ENCODE measurements around the gene GSTT4. TPM values are rescaled to one million over a fixed set of nuclear protein-coding genes. Genes with fewer than 3 reads are reported as not detected.
"Not testable (repeated sequence)": the region's sequence is repeated elsewhere in the genome, so short reads cannot be mapped to it uniquely, and the experiment has no call there.

Gene GSTT4
- total RNA-seq, 2 experiments from 2014 or later, result not detected

DNA sequence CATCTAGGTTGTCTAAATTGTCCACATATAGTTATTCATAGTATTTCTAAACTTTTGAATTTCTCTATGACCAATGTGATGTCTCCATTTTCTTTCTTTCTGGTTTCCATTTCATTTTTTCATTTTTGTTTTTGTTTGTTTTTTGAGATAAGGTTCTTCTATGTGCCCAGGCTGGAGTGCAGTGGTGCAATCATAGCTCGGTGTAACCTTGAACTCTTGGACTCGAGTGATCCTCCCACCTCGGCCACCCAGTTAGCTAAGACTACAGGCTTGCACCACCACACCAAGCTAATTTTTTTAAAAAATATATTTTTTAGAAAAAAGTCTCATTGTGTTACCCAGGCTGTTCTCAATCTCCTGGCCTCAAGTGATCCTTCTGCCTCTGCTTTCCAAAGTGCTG, 8.2 kb downstream of the GSTT4 start:
- ATAC-seq, result no peak
- CTCF ChIA-PET, result no interaction called here
- peaks cover 2% of the 10 kb centered on the region for H3K4me1 Mint-ChIP-seq
- H3K27me3 Mint-ChIP-seq, result peaks cover 11% of the 10 kb centered on the region
- no peaks in the 10 kb centered on the region for H3K36me3 Mint-ChIP-seq
- no peak overlapping the region for H3K27ac Mint-ChIP-seq
- no peaks in the 10 kb centered on the region for H3K9me3 Mint-ChIP-seq (ENCODE audit: low read depth)
- H3K4me3 Mint-ChIP-seq, result no peak overlapping the region
- no peak for DNase-seq

DNA sequence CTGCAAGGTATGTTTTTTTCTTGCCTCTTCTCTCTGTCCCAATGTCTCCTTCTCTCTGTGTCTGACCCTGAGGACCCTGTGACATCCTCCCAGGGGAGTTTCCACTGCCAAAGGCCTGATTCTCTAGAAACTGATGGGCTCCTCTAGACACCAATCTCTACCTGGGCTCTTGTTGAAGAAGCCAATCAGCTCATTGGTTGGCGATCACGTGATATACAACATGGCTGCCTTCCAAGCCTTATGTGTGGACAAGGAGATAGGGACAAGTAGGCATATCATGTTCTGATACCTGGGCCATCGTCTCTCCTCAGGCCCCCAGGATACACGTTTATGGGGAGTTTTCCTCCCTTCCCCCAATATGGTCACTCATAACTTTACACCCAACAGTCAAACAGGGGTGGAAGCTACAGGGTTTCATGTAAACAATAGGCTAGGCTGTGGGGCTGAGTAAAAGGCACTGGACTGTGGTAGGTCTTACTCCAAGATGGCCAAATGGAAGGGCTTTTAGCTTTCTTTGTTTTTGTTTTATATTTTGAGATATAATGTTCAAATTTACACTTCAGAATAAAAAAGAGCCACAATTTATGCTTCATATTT, 11.6 kb downstream of the GSTT4 start:
- H3K36me3 Mint-ChIP-seq; H3K27ac Mint-ChIP-seq; ATAC-seq; H3K9me3 Mint-ChIP-seq (ENCODE audit: low read depth); H3K4me3 Mint-ChIP-seq; H3K4me1 Mint-ChIP-seq; DNase-seq: not testable (repeated sequence)
- H3K27me3 Mint-ChIP-seq, result peaks cover 11% of the 10 kb centered on the region
- CTCF ChIA-PET, result interaction anchor here (1.4 kb wide), 1 partner anchor 13 kb away, joined by 3 read pairs; no protein-coding TSS in a partner anchor

DNA sequence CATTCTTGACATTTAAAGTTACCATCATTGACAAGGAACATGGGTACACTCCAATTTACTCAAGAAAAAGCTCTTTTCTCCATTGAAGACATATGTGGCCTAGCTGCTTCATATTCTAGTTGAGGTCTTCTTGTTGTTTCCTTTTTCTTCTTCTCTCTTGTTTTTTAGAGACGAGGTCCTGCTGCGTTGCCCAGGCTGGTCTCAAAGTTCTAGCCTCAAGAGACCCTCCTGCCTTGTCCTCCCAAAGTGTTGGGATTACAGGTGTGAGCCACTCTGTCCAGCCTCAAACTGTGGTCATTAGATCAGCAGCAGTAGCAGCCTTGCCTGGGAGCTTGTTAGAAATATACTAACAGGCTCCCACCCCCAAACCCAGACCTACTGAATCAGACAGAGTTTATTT, 12.2 kb downstream of the GSTT4 start:
- H3K27ac Mint-ChIP-seq; H3K9me3 Mint-ChIP-seq (ENCODE audit: low read depth); H3K36me3 Mint-ChIP-seq; ATAC-seq; DNase-seq; H3K4me3 Mint-ChIP-seq; H3K4me1 Mint-ChIP-seq: not testable (repeated sequence)
- CTCF ChIA-PET, result interaction anchor here (1.4 kb wide), 1 partner anchor 14 kb away, joined by 3 read pairs; no protein-coding TSS in a partner anchor
- peaks cover 11% of the 10 kb centered on the region for H3K27me3 Mint-ChIP-seq

DNA sequence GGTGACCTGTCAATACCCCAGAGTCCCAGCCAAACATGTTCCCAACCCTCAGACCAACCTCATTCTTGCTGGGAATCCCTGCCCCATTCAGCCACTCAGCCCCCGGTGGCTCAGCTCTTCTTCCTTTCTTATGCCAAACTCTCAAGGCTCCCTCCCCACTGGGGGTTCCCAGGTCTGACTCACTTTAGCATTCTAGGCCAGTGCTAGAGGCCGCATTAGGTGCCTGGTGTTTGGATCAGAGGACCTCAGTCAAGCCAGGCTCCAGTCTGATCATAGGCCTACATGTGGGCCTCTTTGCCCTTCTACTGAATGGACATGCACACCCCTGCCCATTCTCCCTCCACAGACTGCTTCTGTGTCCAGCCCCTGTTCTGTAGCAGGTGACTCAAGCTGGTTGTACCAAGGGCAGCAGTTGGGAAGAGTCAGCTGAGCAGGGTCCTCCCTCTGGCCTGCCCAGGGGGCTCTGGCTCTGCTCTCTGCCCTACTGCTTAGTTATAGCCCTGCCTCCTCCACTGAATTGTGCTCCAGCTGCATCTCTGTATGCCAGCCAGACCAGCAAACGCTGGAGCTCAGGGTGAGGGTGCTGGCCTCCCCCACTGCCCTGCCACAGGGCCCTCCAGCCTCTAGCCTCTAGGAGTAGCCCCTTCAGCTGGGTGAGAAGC, 15.5 kb downstream of the GSTT4 start:
- H3K27me3 Mint-ChIP-seq; H3K36me3 Mint-ChIP-seq; H3K4me1 Mint-ChIP-seq; H3K27ac Mint-ChIP-seq; CTCF ChIA-PET; H3K4me3 Mint-ChIP-seq; DNase-seq; H3K9me3 Mint-ChIP-seq (ENCODE audit: low read depth): not testable (repeated sequence)
- peak; percentile 20 for ATAC-seq

DNA sequence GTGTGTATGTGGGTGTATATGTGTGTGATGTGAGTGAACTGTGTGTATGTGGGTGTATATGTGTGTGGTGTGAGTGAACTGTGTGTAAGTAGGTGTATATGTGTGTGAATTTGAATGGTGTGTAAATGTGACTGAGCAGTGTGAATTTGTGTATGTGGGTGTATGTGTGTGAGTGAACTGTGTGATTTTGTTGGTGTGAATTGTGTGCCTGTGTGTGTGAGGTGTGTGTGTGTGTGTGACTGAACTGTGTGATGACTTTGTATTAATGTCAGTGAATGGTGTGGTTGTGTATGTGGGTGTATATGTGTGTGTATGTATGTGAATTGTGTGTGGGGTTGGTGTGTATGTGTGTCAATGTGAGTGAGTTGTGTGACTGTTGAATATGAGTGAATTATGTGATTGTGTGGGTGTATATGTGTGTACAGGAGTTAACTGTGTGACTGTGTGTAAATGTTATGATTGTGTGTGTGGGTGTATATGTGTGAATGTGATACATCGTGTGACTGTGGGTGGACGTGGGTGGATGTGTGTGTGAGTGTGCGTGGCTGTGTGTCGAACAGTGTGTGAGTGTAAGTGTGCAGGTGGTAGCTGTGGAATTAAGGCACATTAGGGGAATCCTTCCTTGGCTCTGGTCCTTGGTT, 18.6 kb downstream of the GSTT4 start:
- ATAC-seq; H3K9me3 Mint-ChIP-seq (ENCODE audit: low read depth); H3K36me3 Mint-ChIP-seq; CTCF ChIA-PET; DNase-seq; H3K27me3 Mint-ChIP-seq; H3K27ac Mint-ChIP-seq; H3K4me1 Mint-ChIP-seq; H3K4me3 Mint-ChIP-seq: not testable (repeated sequence)

DNA sequence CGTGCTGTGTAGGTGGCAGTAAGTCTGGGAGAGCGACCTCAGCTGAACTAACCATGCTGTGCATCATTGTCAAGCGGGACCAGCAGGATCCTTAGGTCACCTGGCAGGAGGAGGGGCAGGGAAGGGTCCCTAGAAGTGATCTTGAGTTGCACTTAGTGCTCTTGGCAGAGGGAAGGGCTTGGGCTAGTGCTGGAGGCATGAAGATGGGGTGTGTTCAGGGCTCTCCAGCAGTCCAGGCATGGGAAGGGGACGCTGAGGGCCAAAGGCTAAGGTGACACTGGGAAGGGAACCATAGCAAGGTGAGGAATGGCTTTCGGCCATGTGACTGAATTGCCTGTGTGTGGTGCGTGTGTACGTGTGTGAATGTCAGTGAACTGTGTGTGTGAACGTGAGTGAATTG, 19.2 kb downstream of the GSTT4 start:
- ATAC-seq; H3K4me1 Mint-ChIP-seq; CTCF ChIA-PET; H3K27ac Mint-ChIP-seq; H3K9me3 Mint-ChIP-seq (ENCODE audit: low read depth); H3K36me3 Mint-ChIP-seq; H3K4me3 Mint-ChIP-seq; H3K27me3 Mint-ChIP-seq; DNase-seq: not testable (repeated sequence)

DNA sequence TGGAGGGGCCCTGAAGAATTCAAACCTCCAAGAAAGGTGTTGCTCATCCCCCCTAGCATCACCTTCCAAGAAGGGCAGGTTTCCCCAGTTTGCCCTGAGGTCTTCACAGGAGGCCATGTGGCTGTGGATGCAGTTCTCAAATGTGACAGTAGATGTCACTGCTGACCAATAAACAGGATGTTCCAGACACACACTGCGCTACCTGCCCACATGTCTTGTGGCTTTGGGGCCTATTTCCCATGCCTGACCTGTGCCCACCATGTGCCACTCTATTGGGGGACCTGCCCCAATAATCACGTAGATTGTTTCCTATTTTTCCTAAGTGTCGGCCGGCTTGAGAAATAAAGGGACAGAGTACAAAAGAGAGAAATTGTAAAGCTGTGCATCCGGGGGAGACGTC, 20.8 kb downstream of the GSTT4 start:
- no peaks in the 10 kb centered on the region for H3K27me3 Mint-ChIP-seq
- H3K27ac Mint-ChIP-seq, result no peak overlapping the region
- H3K36me3 Mint-ChIP-seq, result no peaks in the 10 kb centered on the region
- ATAC-seq (no peak), DNase-seq (no peak)
- no peaks in the 10 kb centered on the region for H3K9me3 Mint-ChIP-seq (ENCODE audit: low read depth)
- H3K4me1 Mint-ChIP-seq, result no peaks in the 10 kb centered on the region
- CTCF ChIA-PET, result no interaction called here
- no peak overlapping the region for H3K4me3 Mint-ChIP-seq

DNA sequence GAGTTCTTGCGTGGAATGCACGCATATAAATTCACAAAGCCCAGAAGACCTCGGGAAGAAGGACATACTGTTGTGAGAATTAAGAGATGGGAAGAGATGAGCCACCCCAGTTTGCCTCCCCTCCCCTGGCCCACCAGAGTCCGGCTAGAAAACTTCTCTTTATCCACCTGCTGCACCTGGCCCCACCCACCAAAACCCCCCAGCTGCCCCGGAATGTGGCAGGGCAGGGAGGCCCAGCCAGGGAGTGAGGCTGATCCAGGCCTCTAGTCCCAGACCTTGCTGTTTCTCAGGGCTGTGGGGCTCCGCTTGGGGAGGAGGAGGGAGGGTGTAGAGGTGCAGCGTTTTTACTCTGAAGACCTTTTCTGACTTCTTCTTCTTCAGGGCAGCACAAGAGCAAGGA, 24.7 kb downstream of the GSTT4 start:
- H3K27me3 Mint-ChIP-seq; H3K36me3 Mint-ChIP-seq; H3K4me1 Mint-ChIP-seq; H3K4me3 Mint-ChIP-seq; H3K27ac Mint-ChIP-seq; H3K9me3 Mint-ChIP-seq (ENCODE audit: low read depth); ATAC-seq; CTCF ChIA-PET; DNase-seq: not testable (repeated sequence)

DNA sequence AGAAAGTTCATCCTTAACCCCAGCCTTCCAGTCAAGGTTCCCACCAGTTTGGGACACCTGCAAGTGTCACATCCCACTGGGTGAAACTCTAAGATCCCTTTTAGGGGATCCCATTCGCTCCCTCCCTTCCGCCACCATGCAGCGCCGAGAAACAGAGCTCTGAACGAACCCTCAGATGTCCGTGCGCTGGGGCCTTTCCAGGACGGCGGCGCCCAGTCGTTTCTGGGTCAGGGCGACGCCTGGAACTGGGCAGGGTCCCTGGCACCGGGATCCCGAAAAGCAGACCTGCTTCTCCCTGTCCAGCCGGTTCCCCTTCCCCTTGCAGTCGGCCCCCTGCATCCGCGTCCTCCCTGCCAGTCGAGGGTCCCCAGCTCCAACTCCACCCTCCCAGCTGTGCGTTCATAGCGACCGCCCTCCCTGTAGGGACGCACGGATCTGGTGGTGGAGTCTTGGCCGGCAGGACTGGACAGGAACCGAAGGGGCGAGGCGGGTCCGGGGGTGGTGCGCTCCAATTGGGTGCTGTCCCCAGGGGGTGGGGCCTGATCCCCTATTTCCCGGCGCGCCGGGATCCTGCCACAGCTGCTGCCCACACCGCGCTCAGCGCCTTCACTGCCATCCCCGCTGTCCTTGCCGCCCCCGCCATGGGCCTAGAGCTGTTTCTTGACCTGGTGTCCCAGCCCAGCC, 25.6 kb downstream of the GSTT4 start, which contains the start of gene GSTT2:
TSS of gene GSTT2 (plus strand) at position 578 of the 684 bp plus-strand sequence.
- H3K9me3 Mint-ChIP-seq (ENCODE audit: low read depth); H3K27me3 Mint-ChIP-seq; DNase-seq; H3K4me3 Mint-ChIP-seq; CTCF ChIA-PET; H3K36me3 Mint-ChIP-seq; H3K27ac Mint-ChIP-seq; H3K4me1 Mint-ChIP-seq: not testable (repeated sequence)
- ATAC-seq, result peak; percentile 47

DNA sequence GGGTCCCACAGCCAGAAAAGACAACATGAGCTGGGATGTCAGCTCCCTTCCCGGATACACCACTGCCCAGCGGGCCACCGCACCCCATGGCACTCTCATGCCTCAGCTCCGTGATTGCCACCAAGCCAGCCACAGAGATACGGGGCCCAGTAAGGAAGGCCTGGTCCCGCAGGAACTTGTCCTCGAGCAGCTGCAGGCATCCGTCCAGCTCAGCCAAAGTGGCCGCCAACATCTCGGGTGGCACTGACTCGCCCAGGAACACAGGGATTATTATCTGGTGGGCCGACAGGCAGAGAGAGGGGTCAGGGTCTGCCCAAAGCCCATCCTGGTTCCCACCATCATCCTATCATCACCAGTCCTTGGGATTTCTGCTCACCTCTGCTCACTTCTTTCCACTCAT, 27.9 kb downstream of the GSTT4 start:
- H3K9me3 Mint-ChIP-seq (ENCODE audit: low read depth); CTCF ChIA-PET; H3K4me1 Mint-ChIP-seq; H3K4me3 Mint-ChIP-seq; ATAC-seq; DNase-seq; H3K27me3 Mint-ChIP-seq; H3K36me3 Mint-ChIP-seq; H3K27ac Mint-ChIP-seq: not testable (repeated sequence)

DNA sequence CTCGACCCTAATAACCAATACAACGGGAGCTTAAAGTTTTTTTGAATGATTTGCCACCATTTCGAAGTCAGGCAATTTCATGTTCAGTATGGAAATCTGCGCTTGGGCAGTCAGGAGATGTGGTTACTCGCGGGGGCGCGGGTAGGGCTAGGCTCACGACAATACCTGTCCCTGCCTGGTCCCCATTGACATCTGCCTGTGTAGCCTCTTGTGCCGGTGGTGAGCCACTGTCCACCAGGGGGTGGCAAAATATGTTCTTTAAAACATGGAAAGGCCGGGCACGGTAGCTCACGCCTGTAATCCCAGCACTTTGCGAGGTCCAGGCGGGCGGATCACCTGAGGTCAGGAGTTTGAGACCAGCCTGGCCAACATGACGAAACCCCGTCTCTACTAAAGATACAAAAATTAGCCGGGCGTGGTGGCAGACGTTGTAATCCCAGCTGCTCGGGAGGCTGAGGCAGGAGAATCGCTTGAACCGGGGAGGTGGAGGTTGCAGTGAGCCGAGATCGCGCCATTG, 30.4 kb downstream of the GSTT4 start:
- DNase-seq; CTCF ChIA-PET; H3K4me3 Mint-ChIP-seq; H3K27ac Mint-ChIP-seq; H3K27me3 Mint-ChIP-seq; H3K9me3 Mint-ChIP-seq (ENCODE audit: low read depth): not testable (repeated sequence)
- peak; percentile 40 for ATAC-seq
- Mint-ChIP-seq H3K4me1 (peaks cover 11% of the 10 kb centered on the region), H3K36me3 (peaks cover 18% of the 10 kb centered on the region)

DNA sequence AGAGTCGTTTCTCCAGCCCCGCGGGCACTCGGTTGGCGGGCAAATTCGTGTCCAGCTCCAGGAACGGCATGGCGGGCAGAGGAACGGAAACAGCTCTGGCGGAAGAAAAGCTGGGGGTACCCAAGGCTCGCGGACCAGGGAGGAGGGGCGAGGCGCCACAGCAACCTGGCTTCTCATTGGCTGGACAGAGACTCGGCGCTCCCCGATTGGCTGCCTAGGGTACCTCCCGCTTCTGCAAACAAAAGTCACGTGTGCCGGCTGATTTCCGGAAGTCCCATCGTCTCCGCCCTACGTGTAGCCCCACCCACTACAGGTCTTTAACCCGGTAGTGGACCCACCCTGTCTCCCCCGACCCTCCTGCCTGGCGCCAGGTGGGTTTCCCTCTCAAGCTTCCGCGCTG, 30.9 kb downstream of the GSTT4 start, which contains the start of gene DDT:
TSS of gene DDT (minus strand) at position 97 of the 400 bp plus-strand sequence. CDS start at position 70, 27 bp downstream.
- H3K4me3 Mint-ChIP-seq; CTCF ChIA-PET; H3K27ac Mint-ChIP-seq; H3K9me3 Mint-ChIP-seq (ENCODE audit: low read depth); DNase-seq; H3K27me3 Mint-ChIP-seq: not testable (repeated sequence)
- Mint-ChIP-seq H3K4me1 (peaks cover 11% of the 10 kb centered on the region), H3K36me3 (peaks cover 21% of the 10 kb centered on the region)
- peak; percentile 99 for ATAC-seq

DNA sequence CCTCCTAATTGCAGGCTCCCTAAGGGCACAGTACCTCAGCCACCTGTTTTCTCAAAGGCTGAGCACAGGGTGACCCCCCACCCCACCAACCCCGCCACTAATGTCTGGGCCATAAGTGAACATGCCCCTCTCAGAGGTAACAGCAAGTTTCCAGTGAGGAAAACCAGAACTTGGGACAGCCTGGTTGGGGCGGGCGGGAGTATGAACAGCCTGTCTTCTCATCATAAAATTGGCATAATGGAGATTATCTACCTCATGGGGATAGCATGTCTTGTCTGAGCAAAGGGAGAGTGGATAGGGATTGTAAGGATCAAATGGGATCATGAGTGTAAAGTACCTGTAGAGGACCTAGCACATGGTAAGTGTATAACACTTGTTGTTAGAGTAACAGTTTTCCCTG, 33.3 kb downstream of the GSTT4 start:
- H3K36me3 Mint-ChIP-seq, result peaks cover 26% of the 10 kb centered on the region

More for the DNA sequence above, 33.3 kb downstream of the GSTT4 start:
- H3K4me1 Mint-ChIP-seq, result peaks cover 11% of the 10 kb centered on the region
- ATAC-seq; H3K27ac Mint-ChIP-seq; H3K4me3 Mint-ChIP-seq; CTCF ChIA-PET; DNase-seq; H3K27me3 Mint-ChIP-seq; H3K9me3 Mint-ChIP-seq (ENCODE audit: low read depth): not testable (repeated sequence)
